ENCODE data around the gene RAB3IL1.

- TF ChIP-seq CTCF (IDR thresholded peaks at IDR 0.05) (no peak), POLR2A (IDR thresholded peaks at IDR 0.05) (no peak)
Measured at GRCh38 chr11:61902313-61902712, 15.1 kb downstream of the RAB3IL1 start.

Measured in body of pancreas (tissue), 4 donors.